Activated CD8-positive, alpha-beta memory T cell treated with anti-CD3 and anti-CD28 coated beads, Interleukin-2, amount 50 U/mL, for 4 hours (primary cell): ENCODE results near the gene CTNNBL1.
"Not testable (repeated sequence)": the region's sequence is repeated elsewhere in the genome, so short reads cannot be mapped to it uniquely, and the experiment has no call there.

ENCODE experiments used
- DNase-seq: peaks from one replicate; pipeline ENCODE4 v3.0.0-alpha.2; 2020

The CTNNBL1 gene

DNA sequence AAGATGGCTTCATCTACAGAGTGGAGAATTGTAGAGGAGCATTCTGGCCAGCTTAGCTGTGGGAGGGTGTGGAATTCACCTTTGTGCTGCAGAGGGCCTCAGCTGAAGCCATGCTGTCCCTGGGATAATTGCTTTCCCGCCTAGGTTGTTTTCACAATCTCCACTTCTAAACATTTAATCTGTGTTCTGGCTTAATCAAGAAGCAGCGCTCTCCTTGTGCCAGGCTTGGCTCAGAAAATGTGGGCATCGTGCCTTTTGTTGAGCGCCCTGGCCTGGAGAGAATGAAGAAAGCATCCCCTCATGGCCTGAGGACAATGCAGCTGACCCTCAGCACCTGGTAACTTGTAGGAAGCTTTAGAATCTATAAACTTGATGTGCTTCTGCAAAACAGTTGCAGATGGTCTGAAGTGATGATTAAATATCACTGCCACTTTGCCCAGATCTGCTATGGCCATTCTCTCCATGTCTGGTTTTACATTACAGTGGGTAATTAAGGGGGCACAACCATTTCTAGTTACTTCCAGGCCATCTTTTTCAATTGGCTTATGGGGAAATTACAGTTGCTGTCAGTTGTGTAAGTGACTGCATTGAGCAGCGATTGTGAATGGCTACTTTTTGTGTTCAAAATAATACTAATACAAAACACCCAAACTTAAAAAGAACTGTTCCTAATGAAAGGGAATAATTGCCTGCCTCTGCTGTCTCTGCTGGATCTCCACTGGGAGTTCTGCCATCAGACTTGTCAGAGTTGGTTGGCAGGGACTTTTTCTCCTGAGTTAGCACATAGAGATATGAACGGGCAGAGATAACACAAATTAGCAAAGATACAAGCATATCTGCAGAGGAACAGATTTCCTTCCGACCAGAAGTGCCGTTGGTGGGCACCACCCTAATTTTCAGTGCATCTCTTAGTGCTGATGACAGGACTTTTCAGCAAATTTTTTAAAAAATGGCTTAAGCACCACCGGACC, 18.4 kb downstream of the CTNNBL1 start:
- no peak for DNase-seq

DNA sequence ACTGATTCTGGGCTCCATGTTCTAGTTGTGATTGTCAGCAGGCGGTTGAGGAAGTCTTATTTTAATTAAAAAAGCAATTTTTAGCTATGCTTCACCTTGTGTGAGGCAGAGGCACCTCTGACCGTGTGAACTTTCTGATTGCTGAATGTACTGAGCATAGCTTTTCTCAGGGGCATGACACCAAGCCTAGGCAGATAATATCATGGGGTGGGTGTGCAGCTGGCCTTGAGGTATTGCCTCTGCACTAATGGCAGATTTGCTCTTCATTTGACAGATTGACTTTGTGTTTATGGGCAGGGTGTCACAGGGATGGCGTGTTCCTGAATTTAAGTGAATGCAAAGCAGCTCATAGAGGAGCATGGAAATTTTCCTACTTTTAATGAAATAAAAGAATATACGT, 19.6 kb downstream of the CTNNBL1 start:
- DNase-seq, result no peak

- DNase-seq, result no peak
Measured at GRCh38 chr20:37714978-37715672, 21.3 kb downstream of the CTNNBL1 start.

DNA sequence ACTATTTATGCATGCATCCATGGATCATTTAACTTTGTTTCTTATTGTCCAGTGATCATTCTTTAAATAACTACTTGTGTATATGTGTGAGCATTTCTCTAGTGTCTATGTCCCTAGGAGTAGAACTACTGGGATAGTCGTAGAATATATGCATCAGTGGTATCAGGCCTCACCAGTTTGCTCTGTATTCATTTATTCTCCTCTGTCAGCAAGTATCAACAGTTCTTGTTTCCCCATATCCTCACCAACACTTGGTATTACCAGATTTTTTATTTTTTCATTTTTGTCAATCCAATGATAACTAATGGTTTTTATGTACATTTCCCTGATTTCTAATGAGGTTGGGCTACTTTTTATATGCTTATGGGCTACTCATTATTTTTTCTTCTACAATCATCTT, 27.9 kb downstream of the CTNNBL1 start:
- DNase-seq, result no peak

DNA sequence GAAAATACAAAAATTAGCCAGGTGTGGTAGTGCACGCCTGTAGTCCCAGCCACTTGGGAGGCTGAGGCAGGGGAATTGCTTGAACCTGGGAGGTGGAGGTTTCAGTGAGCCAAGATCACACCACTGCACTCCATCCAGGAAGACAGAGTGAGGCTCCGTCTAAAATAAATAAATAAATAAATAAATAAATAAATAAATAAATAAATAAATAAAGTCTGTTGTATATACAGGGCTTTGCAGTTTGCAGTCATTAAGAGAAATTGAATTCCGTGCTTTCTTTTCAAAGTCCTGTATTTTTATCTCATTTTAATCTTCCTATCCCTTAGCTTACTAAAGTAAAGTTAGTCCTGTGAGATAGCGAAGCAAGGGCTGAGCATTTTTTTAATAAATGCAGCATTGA, 28.5 kb downstream of the CTNNBL1 start:
- DNase-seq, result not testable (repeated sequence)

GRCh38 chr20:37723668-37724067, 29.8 kb downstream of the CTNNBL1 start:
- DNase-seq, result no peak

DNA sequence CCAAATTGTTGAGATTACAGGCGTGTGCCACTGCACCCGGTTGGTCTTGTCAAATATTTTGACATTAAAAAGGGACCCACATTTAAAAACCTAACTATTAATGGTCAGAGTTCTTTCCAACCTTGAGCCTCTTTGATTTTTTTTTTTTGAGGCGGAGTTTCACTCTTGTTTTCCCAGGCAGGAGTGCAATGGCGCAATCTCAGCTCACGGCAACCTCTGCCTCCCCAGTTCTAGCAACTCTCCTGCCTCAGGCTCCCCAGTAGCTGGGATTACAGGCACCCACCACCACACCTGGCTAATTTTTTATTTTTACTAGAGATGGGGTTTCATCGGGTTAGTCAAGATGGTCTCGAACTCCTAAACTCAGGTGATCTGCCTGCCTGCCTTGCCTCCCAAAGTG, 31.3 kb downstream of the CTNNBL1 start:
- no peak for DNase-seq

DNA sequence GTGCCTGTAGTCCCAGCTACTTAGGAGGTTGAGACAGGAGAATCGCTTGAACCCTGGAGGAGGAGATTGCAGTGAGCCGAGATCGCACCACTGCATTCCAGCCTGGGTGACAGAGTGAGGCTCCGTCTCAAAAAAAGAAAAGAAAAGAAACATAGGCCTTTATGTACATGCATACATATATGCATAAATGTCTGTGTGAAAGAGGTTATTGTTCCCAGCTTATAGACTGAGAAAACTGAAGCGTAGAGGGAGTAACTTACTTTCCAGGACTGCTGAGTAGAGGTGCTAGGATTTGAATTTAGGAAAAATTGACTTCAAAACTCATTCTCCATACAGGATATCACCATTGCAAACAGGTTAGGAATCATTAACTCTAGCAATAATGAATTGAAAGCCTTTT, 32.0 kb downstream of the CTNNBL1 start:
- DNase-seq, result no peak

- DNase-seq, result no peak
Measured at GRCh38 chr20:37726321-37726720, 32.5 kb downstream of the CTNNBL1 start.

- DNase-seq, result no peak
Measured at GRCh38 chr20:37726971-37727956, 33.4 kb downstream of the CTNNBL1 start.

DNA sequence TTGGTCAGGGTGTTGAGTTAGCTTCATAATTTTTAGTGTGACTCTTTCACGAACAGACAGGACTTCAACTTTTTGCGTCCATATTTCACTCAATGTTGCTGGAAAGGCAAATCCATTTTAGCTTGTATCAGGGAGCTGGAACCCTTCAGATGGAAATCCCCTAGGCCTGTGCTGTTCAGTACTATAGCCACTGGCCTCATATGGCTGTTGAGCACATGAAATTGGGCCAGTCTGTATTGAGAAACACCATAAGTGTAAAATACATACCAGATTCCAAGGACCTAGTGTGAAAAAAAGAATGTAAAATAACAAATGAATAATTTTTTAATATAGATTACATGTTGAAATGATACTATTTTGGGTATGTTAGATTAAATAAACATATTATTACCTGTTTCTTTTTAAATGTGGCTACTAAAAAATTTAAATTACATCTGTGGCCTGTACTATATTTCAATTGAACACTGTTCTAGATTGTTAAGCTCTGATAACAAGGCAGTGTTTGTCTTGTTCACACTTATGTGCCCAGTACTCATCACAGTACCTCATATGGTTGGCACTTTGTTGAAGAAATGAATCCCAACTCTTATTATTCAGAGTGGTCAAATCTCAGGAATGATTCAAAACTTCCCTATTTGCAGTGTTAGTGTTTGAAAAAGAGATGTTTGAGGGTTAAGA, 34.3 kb downstream of the CTNNBL1 start:
- no peak for DNase-seq

GRCh38 chr20:37728635-37728983, 34.8 kb downstream of the CTNNBL1 start:
- DNase-seq, result no peak

- DNase-seq, result no peak
Measured at GRCh38 chr20:37729452-37729851, 35.6 kb downstream of the CTNNBL1 start.

DNA sequence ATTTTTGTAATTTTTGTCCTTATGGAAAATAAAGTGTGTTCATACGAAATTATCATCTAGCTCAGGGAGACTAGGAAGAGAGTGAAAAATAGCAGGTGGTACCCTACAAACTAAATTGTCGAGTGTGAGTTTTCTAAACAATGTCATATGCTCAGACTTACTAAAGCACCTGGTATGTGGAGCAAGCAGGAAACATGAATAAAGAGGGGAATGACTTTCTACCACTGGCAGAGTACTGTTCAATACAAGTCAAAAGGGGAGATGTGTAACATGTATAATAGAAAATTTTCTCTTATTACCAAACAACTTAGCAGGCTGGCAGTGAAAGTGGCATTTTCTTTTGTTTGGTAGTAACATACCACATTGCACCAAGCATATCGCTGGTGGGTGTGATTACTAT, 36.1 kb downstream of the CTNNBL1 start:
- no peak for DNase-seq

- DNase-seq, result no peak
Measured at GRCh38 chr20:37733416-37733815, 39.6 kb downstream of the CTNNBL1 start.

- DNase-seq, result no peak
Measured at GRCh38 chr20:37734228-37734985, 40.6 kb downstream of the CTNNBL1 start.

DNA sequence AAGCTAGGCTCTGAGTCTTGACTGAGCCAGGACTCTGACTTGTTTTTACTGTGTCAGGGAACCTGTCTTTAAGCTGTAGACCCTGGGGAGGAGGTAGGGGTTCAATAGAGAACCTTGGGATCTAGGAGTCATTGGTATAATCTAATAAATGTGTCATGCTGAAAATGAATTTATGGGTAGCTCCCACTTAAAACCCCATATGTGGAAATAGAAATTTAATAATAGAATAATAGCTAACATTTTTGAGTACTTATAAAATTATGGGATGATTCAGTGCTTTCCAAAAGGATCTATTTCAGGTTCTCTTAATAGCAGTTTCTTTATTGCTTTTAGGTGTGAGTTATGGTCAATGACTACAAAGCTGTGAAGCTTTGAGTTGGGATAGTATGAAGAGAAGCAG, 41.7 kb downstream of the CTNNBL1 start:
- DNase-seq, result no peak

DNA sequence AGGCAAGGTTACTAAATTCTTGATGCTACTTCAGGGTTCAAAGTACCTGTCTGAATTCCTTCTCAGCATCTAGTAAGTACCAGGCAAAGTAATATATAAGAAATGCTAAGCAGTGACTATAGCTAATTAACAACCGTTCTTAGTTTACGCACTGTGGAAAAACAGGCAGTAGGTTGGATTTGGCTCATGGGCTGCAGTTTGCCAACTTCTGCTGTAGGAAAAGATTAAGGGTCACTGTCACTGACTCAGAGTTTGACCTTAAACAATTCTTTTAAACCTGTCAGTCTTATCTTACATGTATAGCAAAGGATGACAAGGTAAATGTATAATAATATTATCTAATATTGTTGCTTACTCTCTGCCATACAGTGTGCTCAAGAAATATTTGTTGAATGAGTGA, 42.3 kb downstream of the CTNNBL1 start:
- no peak for DNase-seq

GRCh38 chr20:37737826-37738420, 44.1 kb downstream of the CTNNBL1 start:
- no peak for DNase-seq

- no peak for DNase-seq
Measured at GRCh38 chr20:37741055-37741454, 47.2 kb downstream of the CTNNBL1 start.

GRCh38 chr20:37741570-37741969, 47.7 kb downstream of the CTNNBL1 start:
- DNase-seq, result no peak
